ENCODE measurements around the gene COX6A1. TPM values are rescaled to one million over a fixed set of nuclear protein-coding genes. Genes with fewer than 3 reads are reported as not detected.

The COX6A1 gene
- total and polyA plus RNA-seq, 2 experiments from 2014 or later, result 422 to 1,484 TPM

- TF ChIP-seq EZH2phosphoT487 (IDR thresholded peaks at IDR 0.05; ENCODE audit: unreplicated experiment) (no peak), ZNF331 (CRISPR knock-in tag; IDR thresholded peaks at IDR 0.05; ENCODE audit: low read depth) (no peak), JUNB (IDR thresholded peaks at IDR 0.05; ENCODE audit: unreplicated experiment) (no peak), CREB1 (CRISPR knock-in tag; IDR thresholded peaks at IDR 0.05; ENCODE audit: low read depth) (no peak), NANOG (IDR thresholded peaks at IDR 0.05; ENCODE audit: borderline replicate concordance) (no peak)
These were observed 31.8 kb upstream of the COX6A1 start (continued) for GRCh38 chr12:120406069-120406468.

DNA sequence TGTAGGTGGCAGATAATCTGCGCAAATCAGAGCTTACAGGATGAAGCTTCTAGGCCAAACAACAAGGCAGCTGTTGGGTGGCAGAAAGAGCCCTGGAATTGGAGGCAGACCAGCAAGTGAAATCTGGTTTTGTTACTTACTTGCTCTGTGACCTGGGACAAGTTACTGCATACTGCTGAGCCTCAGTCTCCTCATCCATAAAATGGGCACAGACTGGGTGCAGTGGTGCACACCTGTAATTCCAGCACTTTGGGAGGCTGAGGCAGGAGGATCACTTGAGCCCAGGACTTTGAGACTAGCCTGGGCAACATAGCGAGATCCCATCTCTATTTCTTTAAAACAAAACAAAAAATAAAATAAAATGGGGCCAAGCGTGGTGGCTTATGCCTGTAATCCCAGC is 31.4 kb upstream of the COX6A1 start:
- Histone ChIP-seq H3K4me3 (no peak overlapping the region), H3F3A (replicated peaks; ENCODE audit: low read depth) (peaks cover 7% of the 10 kb centered on the region; the same call in 1 of the 2 replicates), H3K9me2 (ENCODE audit: insufficient read depth) (no peaks in the 10 kb centered on the region), H3K36me3 (ENCODE audit: insufficient read depth) (no peaks in the 10 kb centered on the region), H2AFZ (no peak overlapping the region), H3K27me3 (ENCODE audit: insufficient read depth) (no peaks in the 10 kb centered on the region), H4K20me1 (replicated peaks; ENCODE audit: insufficient read depth) (no peaks in the 10 kb centered on the region), H3K4me2 (no peak overlapping the region), H3K79me2 (replicated peaks; ENCODE audit: insufficient read depth) (no peaks in the 10 kb centered on the region), H3K27ac (ENCODE audit: low read depth) (no peak overlapping the region), H3K4me1 (ENCODE audit: insufficient read depth) (peaks cover 15% of the 10 kb centered on the region; the same call in 1 of the 2 replicates)
- no peak overlapping the region for H3K27ac Mint-ChIP-seq
- no peak overlapping the region for H3K4me3 Mint-ChIP-seq
- no peak for ATAC-seq
- peaks cover 13% of the 10 kb centered on the region for H3K4me1 Mint-ChIP-seq
- no peak for DNase-seq (ENCODE audit: low spot score)
- TF ChIP-seq ZNF462 (CRISPR knock-in tag; IDR thresholded peaks at IDR 0.05) (no peak), ZNF331 (CRISPR knock-in tag; IDR thresholded peaks at IDR 0.05; ENCODE audit: low read depth) (no peak), EZH2phosphoT487 (IDR thresholded peaks at IDR 0.05; ENCODE audit: unreplicated experiment) (no peak)
- H3K36me3 Mint-ChIP-seq (ENCODE audit: low read depth), result no peaks in the 10 kb centered on the region
- H3K9me3 Mint-ChIP-seq, result no peaks in the 10 kb centered on the region
- peaks cover 8% of the 10 kb centered on the region for H3K27me3 Mint-ChIP-seq (ENCODE audit: insufficient read depth, low read depth, poor library complexity)
